Panc1 (cell line): Measurements from ENCODE around the gene CLDN15.

Source experiments
- CTCF ChIP-seq: fragments of 450-650 bp; IDR thresholded peaks from 2 replicates; pipeline ENCODE4 v1.5.1; 2017; ENCODE audit warnings: mild to moderate bottlenecking
- POLR2AphosphoS5 ChIP-seq: IDR thresholded peaks from 2 replicates; pipeline ENCODE4 v1.6.1; 2012; ENCODE audit warnings: mild to moderate bottlenecking, low read depth, low read length, moderate library complexity
- TCF7L2 ChIP-seq: IDR thresholded peaks from 2 replicates; pipeline ENCODE4 v1.6.1; 2011; ENCODE audit warnings: mild to moderate bottlenecking, low read depth, low read length, inconsistent platforms

- TF ChIP-seq CTCF (no peak), POLR2AphosphoS5 (no peak), TCF7L2 (no peak)
Measured at GRCh38 chr7:101207459-101207858, 30.1 kb downstream of the CLDN15 start.
